NT2/D1 (cell line): ENCODE measurements around the gene IQSEC1.

Experiments used
- DNase-seq: peaks from one replicate; pipeline ENCODE4 v3.0.0-alpha.2; 2011; ENCODE audit warnings: low read depth, low spot score
- H3K27me3 ChIP-seq: 2 replicates; pipeline ENCODE4 v1.6.0; 2011; ENCODE audit warnings: mild to moderate bottlenecking; ENCODE audit not compliant: insufficient read length, insufficient read depth
- H3K36me3 ChIP-seq: 2 replicates; pipeline ENCODE4 v1.6.1; 2011; ENCODE audit warnings: mild to moderate bottlenecking, low read length, mixed read lengths; ENCODE audit not compliant: insufficient read depth, insufficient read length
- H3K4me1 ChIP-seq: 2 replicates; pipeline ENCODE4 v1.5.1; 2011; ENCODE audit not compliant: insufficient read depth, insufficient read length
- H3K4me3 ChIP-seq: 2 replicates; pipeline ENCODE4 v1.5.1; 2011; ENCODE audit warnings: low read depth; ENCODE audit not compliant: insufficient read length
- H3K9ac ChIP-seq: 2 replicates; pipeline ENCODE4 v1.6.0; 2011; ENCODE audit warnings: low read depth; ENCODE audit not compliant: insufficient read length
- H3K9me3 ChIP-seq: 2 replicates; pipeline ENCODE4 v1.5.1; 2011; ENCODE audit warnings: mild to moderate bottlenecking, low read length; ENCODE audit not compliant: insufficient read depth
- SUZ12 ChIP-seq: IDR thresholded peaks from 2 replicates; pipeline ENCODE4 v1.6.1; 2011; ENCODE audit not compliant: insufficient read length, insufficient read depth; ENCODE audit errors: extremely low read depth
- YY1 ChIP-seq: IDR thresholded peaks from 2 replicates; pipeline ENCODE4 v1.6.1; 2011; ENCODE audit not compliant: insufficient read length, insufficient read depth
- ZNF274 ChIP-seq: IDR thresholded peaks from 2 replicates; pipeline ENCODE4 v1.6.1; 2011; ENCODE audit warnings: mild to moderate bottlenecking, low read depth, low read length

IQSEC1 gene

DNA sequence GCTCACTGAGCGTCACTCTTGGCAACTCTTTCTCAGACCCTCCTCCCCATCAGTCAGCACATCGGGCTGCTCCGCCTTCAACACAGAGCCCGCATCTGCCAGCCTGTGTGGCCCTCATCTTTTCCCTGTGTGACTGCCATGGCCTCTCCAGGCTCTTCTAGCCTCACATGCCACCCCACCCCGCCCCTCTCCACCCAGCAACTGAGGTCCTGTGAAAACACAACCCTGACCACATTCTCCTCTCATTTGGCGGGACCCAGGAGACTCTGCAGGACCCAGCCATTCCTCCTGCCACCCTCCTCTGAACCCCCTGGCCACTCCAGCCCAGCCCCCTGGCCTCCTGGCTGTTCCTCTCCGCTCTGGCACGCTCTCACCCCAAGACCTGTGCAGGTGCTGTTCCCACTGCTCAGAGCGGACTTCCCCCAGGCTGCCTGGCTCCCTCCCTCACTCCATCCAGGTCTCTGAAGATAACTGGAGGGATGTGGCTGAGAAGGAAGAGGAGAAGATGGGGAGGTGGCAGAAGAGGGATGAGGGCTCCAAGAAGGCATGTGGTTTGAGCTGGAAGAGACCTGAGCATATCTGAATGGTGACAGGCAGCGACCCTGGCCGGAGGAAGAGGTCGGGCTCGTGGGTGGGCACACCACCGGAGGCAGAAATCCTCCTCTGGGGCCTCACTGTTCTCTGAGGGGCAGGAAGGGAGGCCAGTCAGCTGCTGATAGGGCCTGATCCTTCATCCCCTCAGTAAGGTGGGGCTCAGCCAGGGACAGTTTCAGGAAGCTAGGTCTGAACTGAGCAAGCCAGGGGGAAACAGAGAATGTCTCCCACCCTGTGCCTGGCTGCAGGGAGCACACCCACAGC lies 120.7 kb downstream of the IQSEC1 start:
- Histone ChIP-seq H3K9me3 (no peaks in the 10 kb centered on the region), H3K4me1 (peaks cover 17% of the 10 kb centered on the region), H3K4me3 (no peak overlapping the region), H3K27me3 (no peaks in the 10 kb centered on the region), H3K36me3 (peaks cover 14% of the 10 kb centered on the region), H3K9ac (no peak overlapping the region)
- TF ChIP-seq ZNF274 = no peak
- no peak for TF ChIP-seq SUZ12
- TF ChIP-seq YY1 = no peak
- no peak for DNase-seq

- H3K9me3 ChIP-seq = no peaks in the 10 kb centered on the region
- peaks cover 6% of the 10 kb centered on the region for H3K36me3 ChIP-seq
- DNase-seq = no peak
- TF ChIP-seq SUZ12 (no peak), ZNF274 (no peak), YY1 (no peak)
- H3K27me3 ChIP-seq = no peaks in the 10 kb centered on the region
- no peak overlapping the region for H3K4me3 ChIP-seq
- no peak overlapping the region for H3K9ac ChIP-seq
- H3K4me1 ChIP-seq = peaks cover 22% of the 10 kb centered on the region
These were observed 124.1 kb downstream of the IQSEC1 start for GRCh38 chr3:12948891-12949711.

DNA sequence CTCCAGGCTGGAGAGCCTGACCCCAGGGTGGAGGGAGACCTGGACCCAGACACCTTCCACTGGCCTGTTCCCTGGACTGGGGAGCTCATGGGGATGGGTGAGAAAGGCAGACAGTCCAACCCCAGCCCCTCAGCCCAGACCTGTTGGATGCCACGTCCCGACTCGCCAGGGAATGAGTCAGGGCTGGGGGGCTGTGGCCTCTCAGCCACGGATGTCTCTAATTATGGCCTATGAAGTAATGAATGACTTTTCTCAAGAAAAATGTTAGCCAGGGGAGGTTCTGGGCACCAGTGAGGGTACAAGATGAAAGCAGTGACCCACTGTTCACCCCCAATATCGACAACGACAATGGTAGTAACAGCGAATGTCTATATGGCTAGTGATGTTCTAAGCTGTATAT lies 124.9 kb downstream of the IQSEC1 start:
- Histone ChIP-seq H3K4me1 (peaks cover 22% of the 10 kb centered on the region), H3K9ac (no peak overlapping the region), H3K27me3 (no peaks in the 10 kb centered on the region), H3K9me3 (no peaks in the 10 kb centered on the region), H3K4me3 (no peak overlapping the region), H3K36me3 (peaks cover under 1% of the 10 kb centered on the region)
- TF ChIP-seq SUZ12 (no peak), ZNF274 (no peak), YY1 (no peak)
- no peak for DNase-seq

- H3K9me3 ChIP-seq = no peaks in the 10 kb centered on the region
- no peaks in the 10 kb centered on the region for H3K27me3 ChIP-seq
- DNase-seq = no peak
- H3K4me1 ChIP-seq = peaks cover 21% of the 10 kb centered on the region
- no peak overlapping the region for H3K9ac ChIP-seq
- no peak for TF ChIP-seq YY1
- TF ChIP-seq ZNF274 = no peak
- TF ChIP-seq SUZ12 = no peak
- H3K36me3 ChIP-seq = peaks cover 4% of the 10 kb centered on the region
- no peak overlapping the region for H3K4me3 ChIP-seq
These were observed 125.5 kb downstream of the IQSEC1 start for GRCh38 chr3:12947504-12948369.

GRCh38 chr3:12946649-12947316 lies 126.4 kb downstream of the IQSEC1 start:
- DNase-seq = no peak
- TF ChIP-seq SUZ12 (no peak), ZNF274 (no peak), YY1 (no peak)
- Histone ChIP-seq H3K4me3 (no peak overlapping the region), H3K36me3 (peaks cover 10% of the 10 kb centered on the region), H3K27me3 (no peaks in the 10 kb centered on the region), H3K9ac (no peak overlapping the region), H3K9me3 (no peaks in the 10 kb centered on the region), H3K4me1 (peaks cover 21% of the 10 kb centered on the region)

DNA sequence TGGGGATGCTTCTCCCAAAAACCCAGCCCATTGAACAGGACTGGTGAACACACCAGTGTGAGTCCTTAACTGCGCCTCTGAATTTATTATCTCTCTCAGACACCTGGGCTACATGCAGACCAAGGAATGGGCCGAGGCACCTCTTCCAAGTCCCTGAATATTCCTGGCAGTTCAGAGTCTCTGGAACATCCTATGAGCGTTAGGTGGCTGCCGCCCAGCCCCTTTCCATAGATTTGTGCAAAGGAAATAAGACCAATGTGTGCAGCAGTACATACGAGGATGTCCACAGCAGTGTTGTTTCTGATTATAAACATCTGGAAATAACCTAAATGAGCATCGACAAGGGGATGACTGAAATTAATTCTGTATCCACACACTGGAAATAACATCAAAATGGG lies 127.0 kb downstream of the IQSEC1 start:
- H3K9ac ChIP-seq = no peak overlapping the region
- H3K9me3 ChIP-seq = no peaks in the 10 kb centered on the region
- no peak overlapping the region for H3K4me3 ChIP-seq
- TF ChIP-seq SUZ12 (no peak), ZNF274 (no peak), YY1 (no peak)
- no peak for DNase-seq
- H3K4me1 ChIP-seq = peaks cover 21% of the 10 kb centered on the region
- H3K27me3 ChIP-seq = no peaks in the 10 kb centered on the region
- H3K36me3 ChIP-seq = peaks cover 15% of the 10 kb centered on the region
